ENCODE data around the gene RAB3A.
A peak's percentile ranks its signal among the peaks of the same experiment; 100 is the strongest.
"Not testable (repeated sequence)": the region's sequence is repeated elsewhere in the genome, so short reads cannot be mapped to it uniquely, and the experiment has no call there.

RAB3A gene

GRCh38 chr19:18223860-18224524, 20.1 kb upstream of the RAB3A start:
- peak; percentile 86 for DNase-seq (ENCODE audit: low read depth)

GRCh38 chr19:18221815-18222725, 18.2 kb upstream of the RAB3A start:
- DNase-seq (ENCODE audit: low read depth), result no peak

GRCh38 chr19:18220632-18221275, 16.9 kb upstream of the RAB3A start:
- DNase-seq (ENCODE audit: low read depth), result no peak

- DNase-seq (ENCODE audit: low read depth), result no peak
These were observed 16.2 kb upstream of the RAB3A start for GRCh38 chr19:18219911-18220631.

GRCh38 chr19:18218600-18218999, 14.8 kb upstream of the RAB3A start:
- no peak for DNase-seq (ENCODE audit: low read depth)

GRCh38 chr19:18218159-18218558, 14.3 kb upstream of the RAB3A start:
- no peak for DNase-seq (ENCODE audit: low read depth)

- DNase-seq (ENCODE audit: low read depth), result no peak
These were observed 12.9 kb upstream of the RAB3A start for GRCh38 chr19:18216789-18217188.

- no peak for DNase-seq (ENCODE audit: low read depth)
These were observed 11.1 kb upstream of the RAB3A start for GRCh38 chr19:18214779-18215433.

- DNase-seq (ENCODE audit: low read depth), result no peak
These were observed 7.8 kb upstream of the RAB3A start for GRCh38 chr19:18211683-18212082.

GRCh38 chr19:18209912-18210311, 6.1 kb upstream of the RAB3A start:
- not testable (repeated sequence) for DNase-seq (ENCODE audit: low read depth)

GRCh38 chr19:18208098-18208951, 4.5 kb upstream of the RAB3A start:
- no peak for DNase-seq (ENCODE audit: low read depth)

GRCh38 chr19:18206018-18206417, 2.2 kb upstream of the RAB3A start:
- DNase-seq (ENCODE audit: low read depth), result no peak

GRCh38 chr19:18205200-18205892, 1.5 kb upstream of the RAB3A start:
- DNase-seq (ENCODE audit: low read depth), result no peak

GRCh38 chr19:18204394-18205199, 755 bp upstream of the RAB3A start:
- peak; percentile 48 for DNase-seq (ENCODE audit: low read depth)

GRCh38 chr19:18203408-18203862, 407 bp downstream of the RAB3A start:
- DNase-seq (ENCODE audit: low read depth), result peak; percentile 35

GRCh38 chr19:18202778-18203407, 949 bp downstream of the RAB3A start:
- no peak for DNase-seq (ENCODE audit: low read depth)

GRCh38 chr19:18202397-18202777, 1.5 kb downstream of the RAB3A start:
- DNase-seq (ENCODE audit: low read depth), result no peak

GRCh38 chr19:18198374-18198773, 5.5 kb downstream of the RAB3A start:
- DNase-seq (ENCODE audit: low read depth), result no peak

- DNase-seq (ENCODE audit: low read depth), result no peak
These were observed 5.9 kb downstream of the RAB3A start for GRCh38 chr19:18197941-18198340.

Measured in CMK (cell line).